ENCODE data around the gene VAPA.

DNA sequence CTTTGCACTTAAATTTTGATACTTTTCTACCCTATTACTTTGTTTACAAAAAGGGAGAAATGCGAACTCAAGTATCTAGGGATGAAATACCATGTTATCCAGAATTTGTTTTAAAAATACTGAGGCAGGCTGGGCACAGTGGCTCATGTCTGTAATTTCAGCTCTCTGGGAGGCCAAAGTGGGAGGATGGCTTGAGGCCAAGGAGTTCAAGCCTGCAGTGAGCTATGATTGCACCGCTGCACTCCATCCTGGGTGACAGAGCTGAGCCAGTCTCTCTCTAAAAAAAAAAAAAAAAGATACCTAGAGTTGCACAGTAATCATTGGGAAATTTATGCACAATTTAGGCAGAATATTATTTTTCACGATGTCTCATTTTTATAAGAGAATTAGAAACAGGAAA is 12.4 kb upstream of the VAPA start:
- no peak for TF ChIP-seq POLR2A (IDR thresholded peaks at IDR 0.05)
- TF ChIP-seq, protein P1, sequence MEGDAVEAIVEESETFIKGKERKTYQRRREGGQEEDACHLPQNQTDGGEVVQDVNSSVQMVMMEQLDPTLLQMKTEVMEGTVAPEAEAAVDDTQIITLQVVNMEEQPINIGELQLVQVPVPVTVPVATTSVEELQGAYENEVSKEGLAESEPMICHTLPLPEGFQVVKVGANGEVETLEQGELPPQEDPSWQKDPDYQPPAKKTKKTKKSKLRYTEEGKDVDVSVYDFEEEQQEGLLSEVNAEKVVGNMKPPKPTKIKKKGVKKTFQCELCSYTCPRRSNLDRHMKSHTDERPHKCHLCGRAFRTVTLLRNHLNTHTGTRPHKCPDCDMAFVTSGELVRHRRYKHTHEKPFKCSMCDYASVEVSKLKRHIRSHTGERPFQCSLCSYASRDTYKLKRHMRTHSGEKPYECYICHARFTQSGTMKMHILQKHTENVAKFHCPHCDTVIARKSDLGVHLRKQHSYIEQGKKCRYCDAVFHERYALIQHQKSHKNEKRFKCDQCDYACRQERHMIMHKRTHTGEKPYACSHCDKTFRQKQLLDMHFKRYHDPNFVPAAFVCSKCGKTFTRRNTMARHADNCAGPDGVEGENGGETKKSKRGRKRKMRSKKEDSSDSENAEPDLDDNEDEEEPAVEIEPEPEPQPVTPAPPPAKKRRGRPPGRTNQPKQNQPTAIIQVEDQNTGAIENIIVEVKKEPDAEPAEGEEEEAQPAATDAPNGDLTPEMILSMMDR (IDR thresholded peaks at IDR 0.05) = no peak

Measured in right lobe of liver (tissue), 4 donors.